Fibroblast of lung (primary cell): ENCODE data around the gene NUBPL. TPM values are rescaled to one million over a fixed set of nuclear protein-coding genes. Genes with fewer than 3 reads are reported as not detected.

Experiments
- DNase-seq, 2 donors: peaks; one replicate each; pipeline versions ENCODE4 v3.0.0 to v3.0.0-alpha.2; 2010; ENCODE audit warnings: low read depth in 2 of 2
- H2AFZ ChIP-seq: 2 replicates; pipeline ENCODE4 v1.5.1; 2012; ENCODE audit warnings: low read length, control low read depth, inconsistent platforms
- H3K27ac ChIP-seq: 2 replicates; pipeline ENCODE4 v1.5.1; 2011; ENCODE audit warnings: low read length, control low read depth; ENCODE audit not compliant: insufficient read depth
- H3K27me3 ChIP-seq: 2 replicates; pipeline ENCODE4 v1.5.1; 2011; ENCODE audit warnings: mild to moderate bottlenecking, low read length; ENCODE audit not compliant: control insufficient read depth, insufficient read depth
- H3K36me3 ChIP-seq: 2 replicates; pipeline ENCODE4 v1.5.1; 2011; ENCODE audit warnings: low read length; ENCODE audit not compliant: control insufficient read depth, insufficient read depth
- H3K4me1 ChIP-seq: 2 replicates; pipeline ENCODE4 v1.5.1; 2011; ENCODE audit warnings: low read length; ENCODE audit not compliant: control insufficient read depth, insufficient read depth; ENCODE audit errors: extremely low read depth
- H3K4me2 ChIP-seq: 2 replicates; pipeline ENCODE4 v1.5.1; 2011; ENCODE audit warnings: low read length, control low read depth; ENCODE audit not compliant: insufficient read depth; ENCODE audit errors: extremely low read depth
- H3K4me3 ChIP-seq, 4 experiments: fragments of 200-600 bp in 1 of 4; sonication (generic) in 1 of 4; replicated peaks in 1 of 4; 2 replicates each; pipeline ENCODE4 v1.5.1; 2011 to 2016; ENCODE audit warnings: low read length in 4 of 4, low read depth in 3 of 4, mild to moderate bottlenecking in 3 of 4, control low read depth in 2 of 4, inconsistent platforms in 1 of 4, mixed read lengths in 1 of 4; ENCODE audit not compliant: insufficient read depth in 1 of 4; ENCODE audit errors: control extremely low read depth in 1 of 4
- H3K79me2 ChIP-seq: 2 replicates; pipeline ENCODE4 v1.5.1; 2012; ENCODE audit warnings: mild to moderate bottlenecking, low read length, inconsistent platforms; ENCODE audit not compliant: control insufficient read depth, insufficient read depth
- H3K9ac ChIP-seq: 2 replicates; pipeline ENCODE4 v1.5.1; 2011; ENCODE audit warnings: mild to moderate bottlenecking, low read length, control low read depth; ENCODE audit not compliant: insufficient read depth
- H3K9me3 ChIP-seq: 2 replicates; pipeline ENCODE4 v1.5.1; 2012; ENCODE audit warnings: low read depth, low read length; ENCODE audit not compliant: control insufficient read depth, insufficient read depth
- H4K20me1 ChIP-seq: 2 replicates; pipeline ENCODE4 v1.5.1; 2011; ENCODE audit warnings: low read length; ENCODE audit not compliant: control insufficient read depth, insufficient read depth; ENCODE audit errors: extremely low read depth
- CTCF ChIP-seq, 2 donors: IDR thresholded peaks in 1 of 2; conservative IDR thresholded peaks in 1 of 2; 1 replicate in 1 of 2; 2 replicates in 1 of 2; pipeline ENCODE4 v1.5.1; 2011 to 2012; ENCODE audit warnings: low read length in 2 of 2, control low read depth in 1 of 2, inconsistent platforms in 1 of 2, low read depth in 1 of 2, mild to moderate bottlenecking in 1 of 2
- EZH2 ChIP-seq: IDR thresholded peaks from 2 replicates; pipeline ENCODE4 v1.5.1; 2012; ENCODE audit warnings: low read length, control low read depth, mild to moderate bottlenecking; ENCODE audit errors: missing control alignments
- polyA plus RNA-seq, 2 donors: library from polyadenylated mRNA; depleted of rRNA in 1 of 2; stranded (reverse) in 1 of 2; unstranded in 1 of 2; fragments of >200 nt; gene quantifications; 2 replicates each; pipeline ENCODE4 v1.2.1, GENCODE V29; 2011 to 2012; ENCODE audit warnings: missing spikeins in 1 of 2
- total RNA-seq: library from RNA; depleted of rRNA; stranded (reverse); fragments of >200 nt; gene quantifications from 2 replicates; pipeline ENCODE4 v1.2.1, GENCODE V29; 2014

Gene NUBPL
- total and polyA plus RNA-seq, 2 donors (not counting 1 experiment from before 2014, with no cell fraction given), result 9.0 to 10.7 TPM

- TF ChIP-seq EZH2 (no peak), CTCF (conservative IDR thresholded peaks at IDR 0.05 in 1 of 2, IDR thresholded peaks at IDR 0.05 in 1 of 2; ENCODE audit: low read depth in 1 of 2, low read length in 2 of 2) (no peak)
- Histone ChIP-seq H3K27ac (no peak overlapping the region), H3K4me3 (no peak overlapping the region), H3K4me1 (no peaks in the 10 kb centered on the region), H3K9ac (no peak overlapping the region), H3K27me3 (no peaks in the 10 kb centered on the region), H3K36me3 (no peaks in the 10 kb centered on the region), H3K4me2 (no peak overlapping the region), H3K9me3 (no peaks in the 10 kb centered on the region), H4K20me1 (no peaks in the 10 kb centered on the region), H2AFZ (no peak overlapping the region), H3K79me2 (no peaks in the 10 kb centered on the region)
- no peak for DNase-seq
Measured at GRCh38 chr14:31677630-31678029, 116.4 kb downstream of the NUBPL start.

- Histone ChIP-seq H3K4me3 (no peak overlapping the region), H4K20me1 (no peaks in the 10 kb centered on the region), H3K36me3 (no peaks in the 10 kb centered on the region), H3K4me1 (no peaks in the 10 kb centered on the region), H3K9me3 (no peaks in the 10 kb centered on the region), H2AFZ (no peak overlapping the region), H3K27me3 (no peaks in the 10 kb centered on the region), H3K4me2 (no peak overlapping the region), H3K79me2 (no peaks in the 10 kb centered on the region), H3K27ac (no peak overlapping the region), H3K9ac (no peak overlapping the region)
- no peak for DNase-seq
- TF ChIP-seq CTCF (conservative IDR thresholded peaks at IDR 0.05 in 1 of 2, IDR thresholded peaks at IDR 0.05 in 1 of 2; ENCODE audit: low read depth in 1 of 2, low read length in 2 of 2) (no peak), EZH2 (no peak)
Measured at GRCh38 chr14:31678421-31679249, 117.4 kb downstream of the NUBPL start.

GRCh38 chr14:31682768-31683167 is 121.6 kb downstream of the NUBPL start:
- no peak overlapping the region for H3K4me2 ChIP-seq
- no peaks in the 10 kb centered on the region for H3K27me3 ChIP-seq
- DNase-seq, result no peak
- no peaks in the 10 kb centered on the region for H3K4me1 ChIP-seq
- H3K27ac ChIP-seq, result no peak overlapping the region
- H3K36me3 ChIP-seq, result no peaks in the 10 kb centered on the region
- TF ChIP-seq CTCF (conservative IDR thresholded peaks at IDR 0.05 in 1 of 2, IDR thresholded peaks at IDR 0.05 in 1 of 2; ENCODE audit: low read depth in 1 of 2, low read length in 2 of 2), result no peak
- TF ChIP-seq EZH2, result no peak
- H3K9ac ChIP-seq, result no peak overlapping the region
- no peaks in the 10 kb centered on the region for H3K9me3 ChIP-seq
- H3K4me3 ChIP-seq, result no peak overlapping the region
- no peaks in the 10 kb centered on the region for H4K20me1 ChIP-seq
- H2AFZ ChIP-seq, result no peak overlapping the region
- no peaks in the 10 kb centered on the region for H3K79me2 ChIP-seq
